ENCODE results near the gene OR4X1. TPM values are rescaled to one million over a fixed set of nuclear protein-coding genes. Genes with fewer than 3 reads are reported as not detected.

The OR4X1 gene
- total and polyA plus RNA-seq, 2 donors (not counting 1 experiment from before 2014, with no cell fraction given) = not detected

- CTCF ChIA-PET = no interaction called here
- Mint-ChIP-seq H3K27me3 (peaks cover 13% of the 10 kb centered on the region), H3K9me3 (ENCODE audit: insufficient read depth) (no peaks in the 10 kb centered on the region), H3K4me1 (no peaks in the 10 kb centered on the region), H3K27ac (no peak overlapping the region), H3K4me3 (no peak overlapping the region)
- Histone ChIP-seq H3K36me3 (replicated peaks in 1 of 2; ENCODE audit: control extremely low read depth in 1 of 2, control insufficient read depth in 1 of 2, extremely low read depth in 1 of 2, insufficient read depth in 2 of 2, low read length in 1 of 2) (no peaks in the 10 kb centered on the region), H3K4me2 (replicated peaks; ENCODE audit: low read depth, low read length, poor library complexity, severe bottlenecking) (no peak overlapping the region), H3K9me3 (ENCODE audit: control extremely low read depth in 1 of 3, control insufficient read depth in 2 of 3, insufficient read depth in 1 of 3, low read length in 2 of 3) (no peaks in the 10 kb centered on the region), H2AFZ (ENCODE audit: insufficient read depth, low read depth, low read length, poor library complexity, severe bottlenecking) (no peak overlapping the region), H3K4me3 (ENCODE audit: control extremely low read depth in 1 of 5, extremely low read depth in 1 of 5, insufficient read depth in 1 of 5, low read depth in 2 of 5, low read length in 4 of 5) (no peak overlapping the region), H3K79me2 (ENCODE audit: control insufficient read depth, insufficient read depth, low read length) (no peaks in the 10 kb centered on the region), H3K4me1 (ENCODE audit: control insufficient read depth in 2 of 2, insufficient read depth in 2 of 2, low read length in 2 of 2) (no peaks in the 10 kb centered on the region), H4K20me1 (ENCODE audit: control insufficient read depth, insufficient read depth, low read length, poor library complexity, severe bottlenecking) (no peaks in the 10 kb centered on the region), H3K27ac (ENCODE audit: low read length in 2 of 2) (no peak overlapping the region), H3K27me3 (replicated peaks in 1 of 4; ENCODE audit: control extremely low read depth in 1 of 4, control insufficient read depth in 3 of 4, insufficient read depth in 4 of 4, low read length in 3 of 4) (no peaks in the 10 kb centered on the region), H3K9ac (ENCODE audit: low read length) (no peak overlapping the region)
- POLR2A ChIA-PET = no interaction called here
- intact Hi-C loops (cut with micrococcal nuclease) = no loop called here
- ATAC-seq (ENCODE audit: low read depth) (no peak), DNase-seq (no peak)
- WGBS (ENCODE audit: insufficient coverage) = no CpG with 5 or more reads among the region's 1 CpG
- TF ChIP-seq CTCF (IDR thresholded peaks at IDR 0.05) = no peak
- TF ChIP-seq EZH2 (IDR thresholded peaks at IDR 0.05; ENCODE audit: borderline replicate concordance, insufficient read depth, low read depth, low read length, poor library complexity, severe bottlenecking) = no peak
Observed at GRCh38 chr11:48272606-48273005, 8.9 kb downstream of the OR4X1 start.

GRCh38 chr11:48305923-48306322, 42.3 kb downstream of the OR4X1 start, which contains the start of gene OR4S1:
Gene OR4S1 (plus strand): TSS chr11:48306223. CDS start chr11:48306223, 0 bp downstream.
- H3K4me3 ChIP-seq (ENCODE audit: control extremely low read depth in 1 of 5, extremely low read depth in 1 of 5, insufficient read depth in 1 of 5, low read depth in 2 of 5, low read length in 4 of 5) = no peak within 1 kb of the TSS
- intact Hi-C loops (cut with micrococcal nuclease) = no loop called here
- no peaks in the 10 kb centered on the region for H3K4me1 Mint-ChIP-seq
- H4K20me1 ChIP-seq (ENCODE audit: control insufficient read depth, insufficient read depth, low read length, poor library complexity, severe bottlenecking) = no peaks in the 10 kb centered on the region
- no peaks in the 10 kb centered on the region for H3K27me3 ChIP-seq (replicated peaks in 1 of 4; ENCODE audit: control extremely low read depth in 1 of 4, control insufficient read depth in 3 of 4, insufficient read depth in 4 of 4, low read length in 3 of 4)
- H3K4me2 ChIP-seq (replicated peaks; ENCODE audit: low read depth, low read length, poor library complexity, severe bottlenecking) = no peak within 1 kb of the TSS
- H3K4me3 Mint-ChIP-seq = no peak within 1 kb of the TSS
- H3K36me3 ChIP-seq (replicated peaks in 1 of 2; ENCODE audit: control extremely low read depth in 1 of 2, control insufficient read depth in 1 of 2, extremely low read depth in 1 of 2, insufficient read depth in 2 of 2, low read length in 1 of 2) = no peaks in the 10 kb centered on the region
- TF ChIP-seq EZH2 (IDR thresholded peaks at IDR 0.05; ENCODE audit: borderline replicate concordance, insufficient read depth, low read depth, low read length, poor library complexity, severe bottlenecking) = no peak
- no peak for TF ChIP-seq CTCF (IDR thresholded peaks at IDR 0.05)
- H3K9me3 Mint-ChIP-seq (ENCODE audit: insufficient read depth) = peaks cover 2% of the 10 kb centered on the region
- no peak within 1 kb of the TSS for H3K27ac ChIP-seq (ENCODE audit: low read length in 2 of 2)
- H3K27me3 Mint-ChIP-seq = peaks cover 31% of the 10 kb centered on the region
- POLR2A ChIA-PET = no interaction called here
- no peaks in the 10 kb centered on the region for H3K79me2 ChIP-seq (ENCODE audit: control insufficient read depth, insufficient read depth, low read length)
- no peak for DNase-seq
- H3K4me1 ChIP-seq (ENCODE audit: control insufficient read depth in 2 of 2, insufficient read depth in 2 of 2, low read length in 2 of 2) = no peaks in the 10 kb centered on the region
- no peak within 1 kb of the TSS for H3K9ac ChIP-seq (ENCODE audit: low read length)
- CTCF ChIA-PET = no interaction called here
- no peaks in the 10 kb centered on the region for H3K9me3 ChIP-seq (ENCODE audit: control extremely low read depth in 1 of 3, control insufficient read depth in 2 of 3, insufficient read depth in 1 of 3, low read length in 2 of 3)
- no CpG with 5 or more reads among the region's 1 CpG for WGBS (ENCODE audit: insufficient coverage)
- no peak within 1 kb of the TSS for H3K27ac Mint-ChIP-seq
- no peak for ATAC-seq (ENCODE audit: low read depth)
- no peak within 1 kb of the TSS for H2AFZ ChIP-seq (ENCODE audit: insufficient read depth, low read depth, low read length, poor library complexity, severe bottlenecking)

All from B cell (primary cell).